HEK293 (cell line): ENCODE results near the gene MUSK.

Experiments used
- CTCF ChIA-PET: fragments of 350-600 bp; formaldehyde crosslinking; extraction: SDS; loops from one replicate; lab custom pipeline; 2021; ENCODE audit warnings: antibody characterized with exemption; lab: Yijun Ruan, JAX
- POLR2A ChIA-PET: fragments of 300-600 bp; formaldehyde crosslinking; extraction: SDS; loops from one replicate; lab custom pipeline; 2020; ENCODE audit warnings: antibody characterized with exemption, inconsistent platforms; lab: Yijun Ruan, JAX
- H3K27ac ChIP-seq: fragments of 200-500 bp; sonication (Bioruptor generic); 2 replicates; pipeline ENCODE4 v1.5.1; 2014; ENCODE audit warnings: low read depth, low read length, control low read depth, inconsistent platforms; ENCODE audit errors: extremely low read depth
- H3K36me3 ChIP-seq, 2 experiments: fragments of 200-500 bp in 1 of 2; sonication (Bioruptor generic) in 1 of 2; 1 replicate in 1 of 2; 2 replicates in 1 of 2; pipeline ENCODE4 v1.5.1; 2014 to 2017; ENCODE audit warnings: inconsistent platforms in 2 of 2, low read length in 2 of 2; ENCODE audit not compliant: control insufficient read depth in 2 of 2, insufficient read depth in 1 of 2
- H3K4me1 ChIP-seq: fragments of 200-500 bp; sonication (Bioruptor generic); 2 replicates; pipeline ENCODE4 v1.5.1; 2014; ENCODE audit warnings: mild to moderate bottlenecking, low read length, inconsistent platforms; ENCODE audit not compliant: control insufficient read depth, insufficient read depth
- H3K4me3 ChIP-seq: 2 replicates; pipeline ENCODE4 v1.5.1; 2011; ENCODE audit warnings: low read depth, mild to moderate bottlenecking, control low read depth, low read length, moderate library complexity
- H3K9me3 ChIP-seq: fragments of 200-500 bp; sonication (Bioruptor generic); 2 replicates; pipeline ENCODE4 v1.5.1; 2014; ENCODE audit warnings: low read depth, low read length, inconsistent platforms; ENCODE audit not compliant: control insufficient read depth, insufficient read depth
- BCL11B ChIP-seq: fragments of 450-650 bp; formaldehyde crosslinking; IDR thresholded peaks from 2 replicates; pipeline ENCODE4 v1.5.1; 2016; ENCODE audit warnings: low read depth, missing biosample characterization, missing genetic modification characterization
- MZF1 ChIP-seq: fragments of 450-650 bp; formaldehyde crosslinking; IDR thresholded peaks from 2 replicates; pipeline ENCODE4 v1.5.1; 2017; ENCODE audit warnings: missing biosample characterization, missing genetic modification characterization, borderline replicate concordance
- SP3 ChIP-seq: fragments of 450-650 bp; formaldehyde crosslinking; IDR thresholded peaks from 2 replicates; pipeline ENCODE4 v1.5.1; 2016; ENCODE audit warnings: missing biosample characterization, missing genetic modification characterization
- TCF7L2 ChIP-seq: IDR thresholded peaks from 2 replicates; pipeline ENCODE4 v1.6.1; 2011; ENCODE audit warnings: low read depth, mild to moderate bottlenecking, inconsistent platforms, low read length, moderate library complexity, borderline replicate concordance
- WT1 ChIP-seq: fragments of 450-650 bp; formaldehyde crosslinking; IDR thresholded peaks from 2 replicates; pipeline ENCODE4 v1.5.1; 2016; ENCODE audit warnings: missing biosample characterization, missing genetic modification characterization
- ZBTB20 ChIP-seq: fragments of 450-650 bp; formaldehyde crosslinking; IDR thresholded peaks from 2 replicates; pipeline ENCODE4 v1.5.1; 2016; ENCODE audit warnings: missing biosample characterization, missing genetic modification characterization
- ZFP69B ChIP-seq: fragments of 450-650 bp; formaldehyde crosslinking; IDR thresholded peaks from 2 replicates; pipeline ENCODE4 v1.5.1; 2016; ENCODE audit warnings: missing biosample characterization, missing genetic modification characterization
- ZIC2 ChIP-seq: fragments of 450-650 bp; formaldehyde crosslinking; IDR thresholded peaks from 2 replicates; pipeline ENCODE4 v1.5.1; 2016; ENCODE audit warnings: missing biosample characterization, missing genetic modification characterization
- ZNF223 ChIP-seq: fragments of 450-650 bp; formaldehyde crosslinking; IDR thresholded peaks from 2 replicates; pipeline ENCODE4 v1.5.1; 2016; ENCODE audit warnings: missing biosample characterization, missing genetic modification characterization
- ZNF266 ChIP-seq: fragments of 450-650 bp; formaldehyde crosslinking; IDR thresholded peaks from 2 replicates; pipeline ENCODE4 v1.5.1; 2016; ENCODE audit warnings: missing biosample characterization, missing genetic modification characterization, low read depth
- ZNF341 ChIP-seq: fragments of 450-650 bp; formaldehyde crosslinking; IDR thresholded peaks from 2 replicates; pipeline ENCODE4; 2016; ENCODE audit warnings: low read depth, missing biosample characterization, missing genetic modification characterization
- ZNF366 ChIP-seq: fragments of 450-650 bp; formaldehyde crosslinking; conservative IDR thresholded peaks from 2 replicates; pipeline ENCODE4 v1.5.1; 2016; ENCODE audit warnings: missing biosample characterization, missing genetic modification characterization
- ZNF530 ChIP-seq: fragments of 450-650 bp; formaldehyde crosslinking; IDR thresholded peaks from 2 replicates; pipeline ENCODE4 v1.5.1; 2016; ENCODE audit warnings: low read depth, missing biosample characterization, missing genetic modification characterization
- ZNF544 ChIP-seq: fragments of 450-650 bp; formaldehyde crosslinking; IDR thresholded peaks from 2 replicates; pipeline ENCODE4 v1.5.0; 2017; ENCODE audit warnings: missing biosample characterization, missing genetic modification characterization
- ZNF777 ChIP-seq: fragments of 450-650 bp; formaldehyde crosslinking; IDR thresholded peaks from 2 replicates; pipeline ENCODE4 v1.5.1; 2017; ENCODE audit warnings: missing biosample characterization, missing genetic modification characterization, borderline replicate concordance
- ZNF785 ChIP-seq: fragments of 450-650 bp; formaldehyde crosslinking; IDR thresholded peaks from 2 replicates; pipeline ENCODE4 v1.5.1; 2016; ENCODE audit warnings: missing biosample characterization, missing genetic modification characterization
- TF ChIP-seq, protein P1 (sequence below): fragments of 450-650 bp; formaldehyde crosslinking; IDR thresholded peaks from 2 replicates; pipeline ENCODE4 v1.5.1; 2017; ENCODE audit warnings: missing biosample characterization, missing genetic modification characterization
- TF ChIP-seq, protein P2 (sequence below): fragments of 450-650 bp; formaldehyde crosslinking; IDR thresholded peaks from 2 replicates; pipeline ENCODE4 v1.5.1; 2016; ENCODE audit warnings: missing biosample characterization, missing genetic modification characterization
- TF ChIP-seq, protein P3 (sequence below): fragments of 450-650 bp; formaldehyde crosslinking; IDR thresholded peaks from 2 replicates; pipeline ENCODE4; 2016; ENCODE audit warnings: missing biosample characterization, missing genetic modification characterization
- TF ChIP-seq, protein P4 (sequence below): fragments of 450-650 bp; formaldehyde crosslinking; IDR thresholded peaks from 2 replicates; pipeline ENCODE4 v1.5.1; 2016; ENCODE audit warnings: missing biosample characterization, missing genetic modification characterization
- TF ChIP-seq, protein P5 (sequence below): fragments of 450-650 bp; formaldehyde crosslinking; IDR thresholded peaks from 2 replicates; pipeline ENCODE4 v1.5.1; 2017; ENCODE audit warnings: missing biosample characterization, missing genetic modification characterization
- TF ChIP-seq, protein P6 (sequence below): fragments of 450-650 bp; formaldehyde crosslinking; IDR thresholded peaks from 2 replicates; pipeline ENCODE4 v1.5.1; 2016; ENCODE audit warnings: missing biosample characterization, missing genetic modification characterization
- TF ChIP-seq, protein P7 (sequence below): fragments of 450-650 bp; formaldehyde crosslinking; IDR thresholded peaks from 2 replicates; pipeline ENCODE4 v1.5.1; 2016; ENCODE audit warnings: missing biosample characterization, missing genetic modification characterization

MUSK gene

DNA sequence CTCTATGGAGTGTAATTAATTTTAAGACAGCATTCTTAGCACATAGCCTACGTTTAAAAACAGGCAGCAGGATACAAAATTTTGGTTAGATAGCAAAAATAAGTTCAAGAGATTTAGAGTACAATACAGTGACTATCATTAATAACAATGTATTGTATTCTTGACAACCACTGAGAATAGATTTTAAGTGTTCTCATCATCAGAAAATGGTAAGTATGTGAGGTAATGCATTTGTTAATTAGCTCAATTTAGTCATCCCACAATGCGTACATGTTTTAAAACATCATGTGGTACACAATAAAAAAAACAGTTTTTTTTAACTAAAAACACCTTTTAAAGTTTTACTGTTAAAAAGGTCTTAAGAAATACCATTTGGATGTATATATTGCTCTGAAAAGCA lies 94.2 kb downstream of the MUSK start:
- no peaks in the 10 kb centered on the region for H3K36me3 ChIP-seq
- no peaks in the 10 kb centered on the region for H3K9me3 ChIP-seq
- no peak overlapping the region for H3K4me3 ChIP-seq
- CTCF ChIA-PET = no interaction called here
- 0 out of 2 replicates have a peak, but pooled peaks cover 6% of the 10 kb centered on the region for H3K4me1 ChIP-seq
- POLR2A ChIA-PET = no interaction called here
- H3K27ac ChIP-seq = no peak overlapping the region
- TF ChIP-seq ZNF777 (no peak), ZNF530 (tag by site-specific recombination) (no peak), ZIC2 (tag by site-specific recombination) (no peak), ZNF785 (tag by site-specific recombination) (no peak), ZNF266 (no peak), ZFP69B (tag by site-specific recombination) (no peak), MZF1 (tag by site-specific recombination) (no peak), SP3 (tag by site-specific recombination) (no peak), BCL11B (no peak), ZNF341 (tag by site-specific recombination) (no peak), ZNF366 (no peak)
- TF ChIP-seq, protein P1, sequence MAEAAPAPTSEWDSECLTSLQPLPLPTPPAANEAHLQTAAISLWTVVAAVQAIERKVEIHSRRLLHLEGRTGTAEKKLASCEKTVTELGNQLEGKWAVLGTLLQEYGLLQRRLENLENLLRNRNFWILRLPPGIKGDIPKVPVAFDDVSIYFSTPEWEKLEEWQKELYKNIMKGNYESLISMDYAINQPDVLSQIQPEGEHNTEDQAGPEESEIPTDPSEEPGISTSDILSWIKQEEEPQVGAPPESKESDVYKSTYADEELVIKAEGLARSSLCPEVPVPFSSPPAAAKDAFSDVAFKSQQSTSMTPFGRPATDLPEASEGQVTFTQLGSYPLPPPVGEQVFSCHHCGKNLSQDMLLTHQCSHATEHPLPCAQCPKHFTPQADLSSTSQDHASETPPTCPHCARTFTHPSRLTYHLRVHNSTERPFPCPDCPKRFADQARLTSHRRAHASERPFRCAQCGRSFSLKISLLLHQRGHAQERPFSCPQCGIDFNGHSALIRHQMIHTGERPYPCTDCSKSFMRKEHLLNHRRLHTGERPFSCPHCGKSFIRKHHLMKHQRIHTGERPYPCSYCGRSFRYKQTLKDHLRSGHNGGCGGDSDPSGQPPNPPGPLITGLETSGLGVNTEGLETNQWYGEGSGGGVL (tag by site-specific recombination) = no peak
- TF ChIP-seq, protein P2, sequence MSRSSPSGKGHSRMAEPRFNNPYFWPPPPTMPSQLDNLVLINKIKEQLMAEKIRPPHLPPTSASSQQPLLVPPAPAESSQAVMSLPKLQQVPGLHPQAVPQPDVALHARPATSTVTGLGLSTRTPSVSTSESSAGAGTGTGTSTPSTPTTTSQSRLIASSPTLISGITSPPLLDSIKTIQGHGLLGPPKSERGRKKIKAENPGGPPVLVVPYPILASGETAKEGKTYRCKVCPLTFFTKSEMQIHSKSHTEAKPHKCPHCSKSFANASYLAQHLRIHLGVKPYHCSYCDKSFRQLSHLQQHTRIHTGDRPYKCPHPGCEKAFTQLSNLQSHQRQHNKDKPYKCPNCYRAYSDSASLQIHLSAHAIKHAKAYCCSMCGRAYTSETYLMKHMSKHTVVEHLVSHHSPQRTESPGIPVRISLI = peak; percentile 31; the same call in 1 of the 2 replicates
- TF ChIP-seq, protein P3, sequence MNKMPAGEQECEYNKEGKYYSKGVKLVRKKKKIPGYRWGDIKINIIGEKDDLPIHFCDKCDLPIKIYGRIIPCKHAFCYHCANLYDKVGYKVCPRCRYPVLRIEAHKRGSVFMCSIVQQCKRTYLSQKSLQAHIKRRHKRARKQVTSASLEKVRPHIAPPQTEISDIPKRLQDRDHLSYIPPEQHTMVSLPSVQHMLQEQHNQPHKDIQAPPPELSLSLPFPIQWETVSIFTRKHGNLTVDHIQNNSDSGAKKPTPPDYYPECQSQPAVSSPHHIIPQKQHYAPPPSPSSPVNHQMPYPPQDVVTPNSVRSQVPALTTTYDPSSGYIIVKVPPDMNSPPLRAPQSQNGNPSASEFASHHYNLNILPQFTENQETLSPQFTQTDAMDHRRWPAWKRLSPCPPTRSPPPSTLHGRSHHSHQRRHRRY = no peak
- TF ChIP-seq, protein P4, sequence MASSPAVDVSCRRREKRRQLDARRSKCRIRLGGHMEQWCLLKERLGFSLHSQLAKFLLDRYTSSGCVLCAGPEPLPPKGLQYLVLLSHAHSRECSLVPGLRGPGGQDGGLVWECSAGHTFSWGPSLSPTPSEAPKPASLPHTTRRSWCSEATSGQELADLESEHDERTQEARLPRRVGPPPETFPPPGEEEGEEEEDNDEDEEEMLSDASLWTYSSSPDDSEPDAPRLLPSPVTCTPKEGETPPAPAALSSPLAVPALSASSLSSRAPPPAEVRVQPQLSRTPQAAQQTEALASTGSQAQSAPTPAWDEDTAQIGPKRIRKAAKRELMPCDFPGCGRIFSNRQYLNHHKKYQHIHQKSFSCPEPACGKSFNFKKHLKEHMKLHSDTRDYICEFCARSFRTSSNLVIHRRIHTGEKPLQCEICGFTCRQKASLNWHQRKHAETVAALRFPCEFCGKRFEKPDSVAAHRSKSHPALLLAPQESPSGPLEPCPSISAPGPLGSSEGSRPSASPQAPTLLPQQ = no peak
- TF ChIP-seq, protein P5, sequence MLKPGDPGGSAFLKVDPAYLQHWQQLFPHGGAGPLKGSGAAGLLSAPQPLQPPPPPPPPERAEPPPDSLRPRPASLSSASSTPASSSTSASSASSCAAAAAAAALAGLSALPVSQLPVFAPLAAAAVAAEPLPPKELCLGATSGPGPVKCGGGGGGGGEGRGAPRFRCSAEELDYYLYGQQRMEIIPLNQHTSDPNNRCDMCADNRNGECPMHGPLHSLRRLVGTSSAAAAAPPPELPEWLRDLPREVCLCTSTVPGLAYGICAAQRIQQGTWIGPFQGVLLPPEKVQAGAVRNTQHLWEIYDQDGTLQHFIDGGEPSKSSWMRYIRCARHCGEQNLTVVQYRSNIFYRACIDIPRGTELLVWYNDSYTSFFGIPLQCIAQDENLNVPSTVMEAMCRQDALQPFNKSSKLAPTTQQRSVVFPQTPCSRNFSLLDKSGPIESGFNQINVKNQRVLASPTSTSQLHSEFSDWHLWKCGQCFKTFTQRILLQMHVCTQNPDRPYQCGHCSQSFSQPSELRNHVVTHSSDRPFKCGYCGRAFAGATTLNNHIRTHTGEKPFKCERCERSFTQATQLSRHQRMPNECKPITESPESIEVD (tag by site-specific recombination) = 0 out of 2 replicates have a peak, but pooled peaks have one; percentile 17
- TF ChIP-seq, all 188 proteins: peak for 2

DNA sequence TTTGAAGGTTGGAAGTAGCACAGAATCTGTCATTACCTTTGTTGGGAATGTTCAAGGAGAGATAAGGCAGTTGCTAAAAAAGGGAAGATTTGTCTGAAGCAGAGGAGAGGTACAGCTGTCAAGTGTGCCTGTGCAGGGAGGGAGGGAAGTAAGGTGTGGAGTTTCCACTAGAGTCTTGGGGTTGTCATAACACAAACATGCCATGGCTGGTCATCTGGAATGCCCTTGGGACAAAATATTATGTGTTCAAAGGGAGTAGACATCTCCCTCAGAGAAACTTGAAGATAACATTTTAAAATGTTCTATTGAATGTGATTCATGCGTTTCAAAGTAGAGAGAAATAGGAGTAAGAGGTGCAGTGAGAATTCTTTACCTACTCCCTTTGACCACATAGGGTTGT lies 95.0 kb downstream of the MUSK start:
- Histone ChIP-seq H3K9me3 (no peaks in the 10 kb centered on the region), H3K27ac (no peak overlapping the region), H3K36me3 (no peaks in the 10 kb centered on the region), H3K4me3 (no peak overlapping the region), H3K4me1 (0 out of 2 replicates have a peak, but pooled peaks cover 6% of the 10 kb centered on the region)
- TF ChIP-seq, protein P6, sequence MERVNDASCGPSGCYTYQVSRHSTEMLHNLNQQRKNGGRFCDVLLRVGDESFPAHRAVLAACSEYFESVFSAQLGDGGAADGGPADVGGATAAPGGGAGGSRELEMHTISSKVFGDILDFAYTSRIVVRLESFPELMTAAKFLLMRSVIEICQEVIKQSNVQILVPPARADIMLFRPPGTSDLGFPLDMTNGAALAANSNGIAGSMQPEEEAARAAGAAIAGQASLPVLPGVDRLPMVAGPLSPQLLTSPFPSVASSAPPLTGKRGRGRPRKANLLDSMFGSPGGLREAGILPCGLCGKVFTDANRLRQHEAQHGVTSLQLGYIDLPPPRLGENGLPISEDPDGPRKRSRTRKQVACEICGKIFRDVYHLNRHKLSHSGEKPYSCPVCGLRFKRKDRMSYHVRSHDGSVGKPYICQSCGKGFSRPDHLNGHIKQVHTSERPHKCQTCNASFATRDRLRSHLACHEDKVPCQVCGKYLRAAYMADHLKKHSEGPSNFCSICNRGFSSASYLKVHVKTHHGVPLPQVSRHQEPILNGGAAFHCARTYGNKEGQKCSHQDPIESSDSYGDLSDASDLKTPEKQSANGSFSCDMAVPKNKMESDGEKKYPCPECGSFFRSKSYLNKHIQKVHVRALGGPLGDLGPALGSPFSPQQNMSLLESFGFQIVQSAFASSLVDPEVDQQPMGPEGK (tag by site-specific recombination) = no peak
- TF ChIP-seq, protein P7, sequence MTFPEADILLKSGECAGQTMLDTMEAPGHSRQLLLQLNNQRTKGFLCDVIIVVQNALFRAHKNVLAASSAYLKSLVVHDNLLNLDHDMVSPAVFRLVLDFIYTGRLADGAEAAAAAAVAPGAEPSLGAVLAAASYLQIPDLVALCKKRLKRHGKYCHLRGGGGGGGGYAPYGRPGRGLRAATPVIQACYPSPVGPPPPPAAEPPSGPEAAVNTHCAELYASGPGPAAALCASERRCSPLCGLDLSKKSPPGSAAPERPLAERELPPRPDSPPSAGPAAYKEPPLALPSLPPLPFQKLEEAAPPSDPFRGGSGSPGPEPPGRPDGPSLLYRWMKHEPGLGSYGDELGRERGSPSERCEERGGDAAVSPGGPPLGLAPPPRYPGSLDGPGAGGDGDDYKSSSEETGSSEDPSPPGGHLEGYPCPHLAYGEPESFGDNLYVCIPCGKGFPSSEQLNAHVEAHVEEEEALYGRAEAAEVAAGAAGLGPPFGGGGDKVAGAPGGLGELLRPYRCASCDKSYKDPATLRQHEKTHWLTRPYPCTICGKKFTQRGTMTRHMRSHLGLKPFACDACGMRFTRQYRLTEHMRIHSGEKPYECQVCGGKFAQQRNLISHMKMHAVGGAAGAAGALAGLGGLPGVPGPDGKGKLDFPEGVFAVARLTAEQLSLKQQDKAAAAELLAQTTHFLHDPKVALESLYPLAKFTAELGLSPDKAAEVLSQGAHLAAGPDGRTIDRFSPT (tag by site-specific recombination) = no peak
- no peak for TF ChIP-seq TCF7L2
- peak; percentile 80 for TF ChIP-seq WT1
- TF ChIP-seq ZNF223 (tag by site-specific recombination) = no peak
- TF ChIP-seq ZBTB20 (tag by site-specific recombination) = no peak
- no peak for TF ChIP-seq ZNF544
- POLR2A ChIA-PET = no interaction called here
- CTCF ChIA-PET = no interaction called here
